Right cardiac atrium (tissue), 5 donors: ENCODE results near the gene ATF6. TPM values are rescaled to one million over a fixed set of nuclear protein-coding genes. Genes with fewer than 3 reads are reported as not detected.

Experiments
- ATAC-seq, 2 donors: fragments of 200-7000 bp; cut with Tn5 transposase; one replicate each; pipeline versions ENCODE4 v1.8.0 to v1.9.1; 2020; ENCODE audit warnings: moderate library complexity in 2 of 2, mild to moderate bottlenecking in 1 of 2
- DNase-seq, 3 donors: peaks; one replicate each; pipeline ENCODE4 v3.0.0-alpha.2; 2020
- H3K27ac ChIP-seq: one replicate; pipeline ENCODE4 v1.5.1; 2013; ENCODE audit warnings: mild to moderate bottlenecking, low read length, control low read depth, moderate library complexity
- H3K27me3 ChIP-seq: one replicate; pipeline ENCODE4 v1.6.1; 2013; ENCODE audit not compliant: control insufficient read depth, insufficient read depth
- H3K4me1 ChIP-seq: one replicate; pipeline ENCODE4 v1.6.1; 2013; ENCODE audit warnings: low read length; ENCODE audit not compliant: control insufficient read depth, insufficient read depth
- H3K4me3 ChIP-seq: one replicate; pipeline ENCODE4 v1.5.1; 2013; ENCODE audit warnings: low read length, control low read depth
- H3K9me3 ChIP-seq: one replicate; pipeline ENCODE4 v1.6.1; 2013; ENCODE audit warnings: low read length; ENCODE audit not compliant: control insufficient read depth
- WGBS: extraction: QIAGEN DNeasy Blood & Tissue Kit; methylation state at CpG from one replicate; pipeline ENCODE4 v1.1.7; 2013; 5-methylcytosine and 5-hydroxymethylcytosine counted together
- intact Hi-C, 4 donors: fragments of 100-400 bp; cut with DNase I; formaldehyde crosslinking; loops; one replicate each; pipeline versions ENCODE4 v1.11.0 to v1.14.0; 2022 to 2023
- polyA plus RNA-seq: library from polyadenylated mRNA; stranded (reverse); fragments of 200-250 nt; gene quantifications from one replicate; pipeline ENCODE4 v1.2.3, GENCODE V29; 2013
- total RNA-seq, 4 donors: library from RNA; stranded (reverse); fragmentation: NEBNext Ultra II Directional; extraction: Animal tissue kit (Norgen Biotek cat#: 25700); gene quantifications; one replicate each; pipeline ENCODE4 v1.2.1, GENCODE V29; 2021
- donor health status: healthy with polysubstance abuse.
- donor health status: DM: no; HTN: yes; CAD: no.
- donor health status: DM: no; HTN: no; CAD: no.
- donor health status: DM: no; HTN: yes; CAD: no; lungs with severe emphysema.
- donor health status: DM: yes; HTN: yes; CAD: no.

Gene ATF6
- total and polyA plus RNA-seq, 5 donors: 5.7 to 18.5 (median 15.6) TPM

DNA sequence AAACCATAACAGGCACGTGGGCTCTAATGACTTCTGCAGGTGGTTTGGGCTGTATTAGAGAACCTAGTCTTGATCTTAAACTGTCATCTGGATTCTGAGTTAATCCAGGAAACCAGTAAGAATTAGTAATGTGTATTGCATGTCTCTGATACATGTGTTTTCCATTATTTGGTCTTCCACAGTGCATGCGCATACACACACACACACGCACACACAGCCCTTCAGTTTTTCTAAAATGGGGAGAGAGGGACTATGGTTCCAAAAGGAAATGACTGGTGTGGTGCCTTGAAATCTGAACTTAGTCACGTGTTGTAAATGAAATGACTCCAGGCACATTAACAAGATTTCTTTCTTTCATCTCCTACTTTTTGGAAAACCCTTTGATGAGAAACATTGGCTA is 190.0 kb downstream of the ATF6 start:
- intact Hi-C loops: no loop called here
- no peak for DNase-seq

DNA sequence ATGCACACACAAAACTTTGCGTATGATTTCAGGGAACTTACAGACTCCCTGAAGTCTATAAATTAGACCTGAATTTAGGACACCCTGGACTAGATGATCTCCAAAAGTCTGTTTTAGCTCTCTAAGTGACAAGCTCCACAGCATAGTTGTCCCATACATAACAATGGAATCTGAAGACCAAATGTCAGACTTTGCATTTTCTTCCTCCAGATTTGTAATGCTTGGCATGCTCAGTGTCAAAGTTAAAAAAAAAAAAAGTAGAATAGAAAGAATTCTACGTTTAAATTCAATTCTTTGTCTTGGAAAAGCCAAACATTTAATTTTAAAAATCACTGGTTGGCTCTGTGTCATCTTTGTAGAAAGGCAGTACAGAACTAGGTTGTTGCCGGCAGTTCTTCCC is 190.8 kb downstream of the ATF6 start:
- Histone ChIP-seq H3K4me3 (no peak overlapping the region), H3K27me3 (no peaks in the 10 kb centered on the region), H3K4me1 (no peaks in the 10 kb centered on the region), H3K27ac (no peak overlapping the region), H3K9me3 (no peaks in the 10 kb centered on the region)
- DNase-seq (no peak), ATAC-seq (no peak)
- WGBS: 80% methylated on average over 3 of the region's 3 CpGs
- intact Hi-C loops: no loop called here

More for the DNA sequence above, 190.0 kb downstream of the ATF6 start:
- H3K4me3 ChIP-seq: no peak overlapping the region
- no peaks in the 10 kb centered on the region for H3K27me3 ChIP-seq
- H3K27ac ChIP-seq: no peak overlapping the region
- no peaks in the 10 kb centered on the region for H3K9me3 ChIP-seq
- no peaks in the 10 kb centered on the region for H3K4me1 ChIP-seq
- no peak for ATAC-seq
- WGBS: 76% methylated on average over 4 of the region's 4 CpGs

DNA sequence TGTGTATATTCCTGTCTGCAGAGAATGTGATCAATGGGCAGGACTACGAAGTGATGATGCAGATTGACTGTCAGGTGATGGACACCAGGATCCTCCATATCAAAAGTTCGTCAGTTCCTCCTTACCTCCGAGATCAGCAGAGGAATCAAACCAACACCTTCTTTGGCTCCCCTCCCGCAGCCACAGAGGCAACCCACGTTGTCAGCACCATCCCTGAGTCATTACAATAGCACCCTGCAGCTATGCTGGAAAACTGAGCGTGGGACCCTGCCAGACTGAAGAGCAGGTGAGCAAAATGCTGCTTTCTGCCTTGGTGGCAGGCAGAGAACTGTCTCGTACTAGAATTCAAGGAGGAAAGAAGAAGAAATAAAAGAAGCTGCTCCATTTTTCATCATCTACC is 192.3 kb downstream of the ATF6 start:
- intact Hi-C loops: no loop called here
- Histone ChIP-seq H3K4me3 (no peak overlapping the region), H3K27ac (no peak overlapping the region), H3K27me3 (no peaks in the 10 kb centered on the region), H3K4me1 (no peaks in the 10 kb centered on the region), H3K9me3 (no peaks in the 10 kb centered on the region)
- ATAC-seq (no peak), DNase-seq (no peak)
- 68% methylated on average over 7 of the region's 7 CpGs for WGBS

DNA sequence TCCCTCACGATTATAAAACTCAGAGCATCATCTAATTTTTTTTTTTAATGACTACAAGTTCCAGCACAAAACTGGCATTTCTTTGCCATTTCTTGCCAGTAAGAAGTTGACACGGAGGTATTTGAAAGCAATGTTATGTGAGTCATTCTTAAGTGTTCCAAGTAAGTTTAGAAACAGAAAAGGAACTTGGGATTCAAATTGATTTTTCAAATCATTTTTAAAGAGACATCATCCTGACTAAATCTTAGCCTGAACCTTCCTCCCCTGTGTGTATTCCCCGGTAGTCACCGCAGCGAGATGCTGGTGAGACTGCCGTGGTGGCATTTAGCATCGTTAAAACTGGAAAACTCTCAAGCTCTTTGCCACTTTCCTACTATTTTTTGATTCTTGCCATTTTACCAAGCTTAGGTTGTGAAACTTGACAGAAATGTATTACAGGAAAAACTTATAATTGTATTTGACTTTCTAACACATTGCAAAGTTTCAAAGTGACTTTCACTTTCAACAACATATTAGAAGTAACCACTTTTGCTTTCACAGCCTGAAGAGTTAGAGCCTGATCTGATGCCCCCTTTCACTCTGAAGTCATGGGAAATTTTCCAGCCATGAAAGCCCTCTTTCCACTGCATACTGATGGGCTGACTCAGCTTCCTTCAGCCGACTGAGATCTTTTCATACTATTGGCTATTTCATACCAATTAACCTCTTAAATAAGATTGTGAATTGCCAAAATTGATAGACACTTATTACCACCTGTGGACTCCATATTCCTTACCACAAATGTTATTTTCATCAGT is 196.2 kb downstream of the ATF6 start:
- intact Hi-C loops: no loop called here
- ATAC-seq: peak; percentile 71 to 88
- Histone ChIP-seq H3K27ac (peak overlapping the region; percentile 71), H3K4me1 (no peaks in the 10 kb centered on the region), H3K9me3 (no peaks in the 10 kb centered on the region), H3K27me3 (no peaks in the 10 kb centered on the region), H3K4me3 (peak overlapping the region; percentile 42)
- WGBS: 52% methylated on average over 8 of the region's 8 CpGs
- no peak for DNase-seq

DNA sequence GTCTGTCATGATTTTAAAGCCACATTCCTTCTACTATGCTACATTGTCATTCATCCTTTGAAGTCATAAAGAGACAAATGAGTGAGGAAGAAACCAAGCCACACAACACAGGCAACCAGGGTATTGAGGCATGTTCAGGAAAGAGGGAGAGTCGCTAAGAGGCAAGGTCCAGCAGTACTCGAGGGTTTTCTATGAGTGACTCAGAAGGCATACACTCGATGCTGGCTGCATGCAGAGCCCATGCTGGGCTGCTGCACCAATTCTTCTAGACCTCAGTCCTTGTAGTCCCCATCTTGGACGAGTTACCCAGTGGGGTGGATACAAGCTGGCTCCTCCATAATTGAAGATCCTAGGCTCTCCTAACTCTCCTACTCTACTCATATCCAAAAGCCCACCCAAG is 199.9 kb downstream of the ATF6 start:
- Histone ChIP-seq H3K27ac (no peak overlapping the region), H3K27me3 (no peaks in the 10 kb centered on the region), H3K4me1 (no peaks in the 10 kb centered on the region), H3K9me3 (no peaks in the 10 kb centered on the region), H3K4me3 (no peak overlapping the region)
- ATAC-seq: no peak
- no peak for DNase-seq
- 88% methylated on average over 4 of the region's 4 CpGs for WGBS
- intact Hi-C loops: no loop called here

DNA sequence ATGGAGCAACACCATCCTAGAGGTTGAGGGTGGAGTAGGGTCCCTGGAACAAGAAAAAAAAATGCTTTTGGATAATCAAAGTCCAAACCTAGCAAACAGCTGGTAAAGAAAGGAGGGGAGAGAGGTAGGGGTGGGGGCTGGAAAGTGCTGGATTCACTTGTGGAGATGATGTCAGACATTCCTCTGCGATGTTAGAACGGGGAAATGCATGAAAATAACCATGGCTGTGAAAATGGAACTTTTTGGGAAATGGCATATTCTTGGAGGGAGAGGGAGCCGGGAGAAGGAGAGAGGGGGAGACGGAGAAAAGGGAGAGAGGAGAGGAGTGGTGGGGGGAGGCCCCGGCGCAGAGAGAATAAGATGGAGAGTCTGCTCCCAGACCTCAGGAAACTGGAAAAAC is 203.9 kb downstream of the ATF6 start:
- Histone ChIP-seq H3K4me1 (peaks cover 10% of the 10 kb centered on the region), H3K27ac (no peak overlapping the region), H3K9me3 (no peaks in the 10 kb centered on the region), H3K27me3 (no peaks in the 10 kb centered on the region), H3K4me3 (no peak overlapping the region)
- no peak for ATAC-seq
- DNase-seq: no peak
- WGBS: 52% methylated on average over 6 of the region's 6 CpGs
- intact Hi-C loops: no loop called here

DNA sequence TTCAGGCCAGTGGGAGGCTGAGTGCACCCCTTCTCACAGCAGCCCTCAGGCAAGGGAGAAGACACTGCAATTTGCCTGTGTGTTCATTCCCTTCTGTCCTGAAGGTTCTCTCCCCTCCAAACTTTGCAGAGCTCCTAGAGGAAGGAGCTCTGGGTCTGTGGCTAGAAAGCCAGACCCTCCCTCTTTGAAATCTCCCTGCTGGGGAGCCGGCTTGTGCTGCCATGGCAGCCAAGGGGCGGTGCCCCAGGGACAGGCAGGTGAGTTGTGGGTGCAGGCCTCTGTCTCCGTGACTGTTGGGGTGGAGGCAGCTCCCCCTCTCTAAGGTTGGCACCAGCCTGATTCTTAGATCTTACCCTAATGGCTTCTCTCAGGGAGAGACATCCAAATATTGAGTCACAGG is 204.5 kb downstream of the ATF6 start:
- DNase-seq (no peak), ATAC-seq (no peak)
- Histone ChIP-seq H3K9me3 (no peaks in the 10 kb centered on the region), H3K27me3 (no peaks in the 10 kb centered on the region), H3K4me3 (no peak overlapping the region), H3K4me1 (peaks cover 10% of the 10 kb centered on the region), H3K27ac (no peak overlapping the region)
- intact Hi-C loops: no loop called here
- WGBS: 70% methylated on average over 3 of the region's 3 CpGs

DNA sequence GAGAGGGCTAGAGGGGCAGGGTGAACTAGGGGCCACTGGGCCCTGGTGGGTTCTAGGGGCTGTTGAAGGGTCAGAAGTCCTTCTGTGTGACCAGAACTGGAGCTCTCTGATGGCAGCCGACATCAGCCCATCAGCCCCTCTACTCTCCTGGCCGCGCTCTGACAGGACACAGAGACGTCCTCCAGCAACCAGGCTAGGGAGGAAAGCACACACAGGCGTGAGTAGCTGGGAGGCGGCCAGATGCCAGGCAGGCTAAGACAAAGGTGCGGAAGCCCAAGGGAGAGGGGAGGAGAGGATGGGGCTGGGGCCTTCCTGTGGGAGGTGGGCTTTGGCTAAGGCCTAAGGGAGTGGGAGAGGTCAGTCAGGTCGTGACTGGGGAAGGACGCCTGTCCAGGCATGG is 206.7 kb downstream of the ATF6 start:
- H3K4me3 ChIP-seq: no peak overlapping the region
- no peaks in the 10 kb centered on the region for H3K9me3 ChIP-seq
- H3K4me1 ChIP-seq: peaks cover 10% of the 10 kb centered on the region
- intact Hi-C loops: no loop called here
- WGBS: 81% methylated on average over 9 of the region's 9 CpGs
- DNase-seq: peak in 1 of 3 donors; percentile 59
- no peak for ATAC-seq
- H3K27ac ChIP-seq: no peak overlapping the region
- no peaks in the 10 kb centered on the region for H3K27me3 ChIP-seq

DNA sequence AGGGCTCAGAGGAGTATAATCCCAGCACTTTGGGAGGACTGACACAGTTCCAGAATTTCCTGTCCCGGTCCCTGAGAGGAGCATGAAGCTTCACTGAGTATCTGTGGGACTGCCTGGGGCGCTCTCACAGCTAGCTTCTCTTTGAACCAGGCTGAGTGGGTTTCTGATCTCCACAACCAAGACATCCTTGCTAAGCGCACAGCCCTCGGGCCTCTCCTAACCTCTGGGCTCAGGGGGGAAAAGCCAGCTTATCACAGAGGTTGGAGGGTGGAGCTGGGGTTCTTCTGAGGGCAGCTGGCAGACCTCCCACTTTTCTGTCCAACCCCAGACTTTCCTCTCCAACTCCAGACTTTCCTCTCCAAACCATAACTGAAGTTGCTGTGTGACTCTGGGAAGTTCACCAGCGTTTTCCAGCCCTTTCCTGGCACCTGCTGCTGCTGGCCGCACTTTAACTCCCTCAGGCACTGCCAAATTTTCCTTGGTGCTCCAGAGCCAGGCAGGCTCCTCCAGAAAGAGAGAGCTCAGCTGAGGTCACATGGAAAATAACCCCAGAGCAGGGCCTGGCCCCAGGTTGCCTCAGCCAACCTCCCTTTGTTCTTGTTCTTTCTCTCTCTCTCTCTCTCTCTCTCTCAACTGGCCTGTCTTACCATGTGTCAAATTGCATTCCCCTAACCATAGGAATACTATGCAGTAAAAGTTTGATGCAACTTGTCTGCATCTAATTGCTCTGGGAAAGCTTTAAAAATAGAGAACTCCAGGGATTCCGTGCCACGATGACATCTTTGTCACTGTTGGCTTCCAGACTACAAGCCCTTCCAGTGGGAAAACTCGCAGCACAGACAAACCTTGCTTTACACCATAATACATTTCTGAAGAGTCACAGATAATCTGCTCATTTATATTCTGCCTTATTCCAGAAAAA is 208.1 kb downstream of the ATF6 start:
- peak; percentile 71 to 89 (median 88) for DNase-seq
- H3K27ac ChIP-seq: peak overlapping the region; percentile 34

DNA sequence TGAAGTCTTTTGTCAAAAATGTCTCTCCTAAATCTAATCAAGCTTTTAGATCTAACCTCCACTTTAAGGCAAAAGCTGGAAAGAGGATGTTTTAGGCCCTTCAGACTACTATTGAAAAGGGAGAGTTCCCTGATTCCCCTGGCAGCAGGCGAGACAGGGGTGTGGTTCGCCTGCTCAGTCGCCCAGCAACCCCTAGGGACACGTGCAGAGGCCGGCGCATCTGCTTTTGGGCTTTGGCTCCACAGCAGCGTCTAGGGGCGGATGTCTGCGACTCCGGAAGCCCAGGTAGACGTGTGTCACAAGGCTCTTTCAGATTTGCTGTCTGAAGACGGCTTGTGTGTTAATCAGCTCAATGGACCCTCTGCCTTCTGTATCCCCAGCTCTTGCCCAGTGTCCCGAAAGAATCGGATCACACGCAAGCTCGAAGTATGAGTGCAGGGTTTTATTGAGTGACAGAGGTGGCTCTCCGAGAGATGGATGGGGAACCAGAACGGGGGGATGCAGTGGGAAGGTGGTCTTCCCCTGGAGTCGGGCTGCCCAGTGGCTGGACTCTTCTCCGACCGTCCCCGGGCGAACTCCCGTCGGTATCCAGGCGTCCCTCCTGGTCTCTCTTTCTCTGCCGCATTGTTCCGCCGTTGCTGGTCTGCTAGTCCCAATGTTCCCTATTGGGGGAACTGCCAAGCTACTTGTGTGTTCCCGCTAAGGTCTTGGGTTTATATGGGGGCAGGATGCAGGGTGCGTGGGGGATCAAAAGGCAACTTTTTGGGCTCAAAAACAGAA is 212.1 kb downstream of the ATF6 start:
- Histone ChIP-seq H3K27me3 (no peaks in the 10 kb centered on the region), H3K4me3 (no peak overlapping the region), H3K27ac (no peak overlapping the region), H3K9me3 (no peaks in the 10 kb centered on the region), H3K4me1 (peaks cover 10% of the 10 kb centered on the region)
- DNase-seq: no peak
- 92% methylated on average over 31 of the region's 31 CpGs for WGBS
- intact Hi-C loops: no loop called here
- ATAC-seq: no peak

More for the DNA sequence above, 208.1 kb downstream of the ATF6 start:
- peaks cover 10% of the 10 kb centered on the region for H3K4me1 ChIP-seq
- H3K27me3 ChIP-seq: no peaks in the 10 kb centered on the region
- no peak overlapping the region for H3K4me3 ChIP-seq
- no peaks in the 10 kb centered on the region for H3K9me3 ChIP-seq
- 47% methylated on average over 9 of the region's 9 CpGs for WGBS
- ATAC-seq: peak; percentile 81 to 88
- intact Hi-C loops: no loop called here
